Nephron (organoid): Measurements from ENCODE around the gene NAT9.

Experiments used
- H3K27ac Mint-ChIP-seq, 3 experiments: 2 replicates each; pipeline ENCODE4 v1.8.0; 2020; ENCODE audit warnings: mixed read lengths in 3 of 3, mild to moderate bottlenecking in 2 of 3, moderate library complexity in 1 of 3
- H3K27me3 Mint-ChIP-seq: 2 replicates; pipeline ENCODE4 v1.8.0; 2021; ENCODE audit warnings: low read depth, mild to moderate bottlenecking, moderate library complexity, mixed read lengths
- H3K36me3 Mint-ChIP-seq: 2 replicates; pipeline ENCODE4 v1.8.0; 2020; ENCODE audit warnings: low read depth, mixed read lengths
- H3K4me1 Mint-ChIP-seq: 2 replicates; pipeline ENCODE4 v1.8.0; 2020; ENCODE audit warnings: mixed read lengths
- H3K4me3 Mint-ChIP-seq, 3 experiments: 2 replicates each; pipeline ENCODE4 v1.8.0; 2020; ENCODE audit warnings: mild to moderate bottlenecking in 3 of 3, mixed read lengths in 3 of 3, moderate library complexity in 2 of 3
- H3K9me3 Mint-ChIP-seq: 2 replicates; pipeline ENCODE4 v1.8.0; 2020; ENCODE audit warnings: mixed read lengths
- CTCF ChIP-seq, 3 experiments: fragments of 200-600 bp; sonication (generic); IDR thresholded peaks; one replicate each; pipeline ENCODE4 v1.5.0; 2021; ENCODE audit warnings: antibody characterized with exemption in 3 of 3; ENCODE audit not compliant: unreplicated experiment in 3 of 3

Gene NAT9

GRCh38 chr17:74767111-74767516 lies 9.0 kb downstream of the NAT9 start:
- TF ChIP-seq CTCF (IDR thresholded peaks at IDR 0.05; ENCODE audit: unreplicated experiment in 3 of 3), result no peak
- Mint-ChIP-seq H3K36me3 (peaks cover 22% of the 10 kb centered on the region), H3K27ac (peak overlapping the region; percentile 49 to 65 (median 63)), H3K27me3 (no peaks in the 10 kb centered on the region), H3K9me3 (no peaks in the 10 kb centered on the region), H3K4me1 (peaks cover 19% of the 10 kb centered on the region), H3K4me3 (no peak overlapping the region)

- H3K4me1 Mint-ChIP-seq, result peaks cover 23% of the 10 kb centered on the region
- no peaks in the 10 kb centered on the region for H3K9me3 Mint-ChIP-seq
- TF ChIP-seq CTCF (IDR thresholded peaks at IDR 0.05; ENCODE audit: unreplicated experiment in 3 of 3), result no peak
- H3K27me3 Mint-ChIP-seq, result no peaks in the 10 kb centered on the region
- peak overlapping the region in 2 of 3 experiments; percentile 63 to 65 for H3K27ac Mint-ChIP-seq
- H3K4me3 Mint-ChIP-seq, result no peak overlapping the region
- H3K36me3 Mint-ChIP-seq, result peaks cover 18% of the 10 kb centered on the region
Observed at GRCh38 chr17:74766413-74766812, 9.7 kb downstream of the NAT9 start.

GRCh38 chr17:74764751-74765286 lies 11.3 kb downstream of the NAT9 start:
- peaks cover 39% of the 10 kb centered on the region for H3K4me1 Mint-ChIP-seq
- H3K27ac Mint-ChIP-seq, result peak overlapping the region; percentile 82 to 94 (median 92)
- no peaks in the 10 kb centered on the region for H3K9me3 Mint-ChIP-seq
- TF ChIP-seq CTCF (IDR thresholded peaks at IDR 0.05; ENCODE audit: unreplicated experiment in 3 of 3), result no peak
- H3K4me3 Mint-ChIP-seq, result peak overlapping the region in 2 of 3 experiments; percentile 34 to 74
- H3K36me3 Mint-ChIP-seq, result peaks cover 10% of the 10 kb centered on the region
- H3K27me3 Mint-ChIP-seq, result no peaks in the 10 kb centered on the region

- Mint-ChIP-seq H3K4me3 (peak overlapping the region; percentile 65 to 78 (median 74)), H3K27me3 (no peaks in the 10 kb centered on the region), H3K9me3 (no peaks in the 10 kb centered on the region), H3K36me3 (peaks cover 8% of the 10 kb centered on the region), H3K4me1 (peaks cover 46% of the 10 kb centered on the region), H3K27ac (peak overlapping the region; percentile 82 to 94 (median 92))
- TF ChIP-seq CTCF (IDR thresholded peaks at IDR 0.05; ENCODE audit: unreplicated experiment in 3 of 3), result no peak
Observed at GRCh38 chr17:74763565-74764387, 12.4 kb downstream of the NAT9 start.

GRCh38 chr17:74761931-74762330 lies 14.2 kb downstream of the NAT9 start:
- H3K9me3 Mint-ChIP-seq, result no peaks in the 10 kb centered on the region
- H3K4me1 Mint-ChIP-seq, result peaks cover 59% of the 10 kb centered on the region
- H3K36me3 Mint-ChIP-seq, result peaks cover 3% of the 10 kb centered on the region

More at GRCh38 chr17:74761931-74762330, 14.2 kb downstream of the NAT9 start:
- Mint-ChIP-seq H3K27me3 (no peaks in the 10 kb centered on the region), H3K4me3 (peak overlapping the region in 2 of 3 experiments; percentile 27 to 32), H3K27ac (peak overlapping the region; percentile 90 to 96 (median 92))
- no peak for TF ChIP-seq CTCF (IDR thresholded peaks at IDR 0.05; ENCODE audit: unreplicated experiment in 3 of 3)
